DOHH2 (cell line): ENCODE data around the gene GATAD2B.

Experiments used
- EZH2phosphoT487 ChIP-seq: fragments of 200-600 bp; sonication (generic); IDR thresholded peaks from 2 replicates; pipeline ENCODE4 v1.6.1; 2017; ENCODE audit warnings: borderline replicate concordance, mild to moderate bottlenecking, antibody characterized with exemption, low read length, moderate library complexity, mixed read lengths
- TF ChIP-seq, protein P1 (sequence below): fragments of 200-600 bp; sonication (generic); IDR thresholded peaks from one replicate; pipeline ENCODE4 v1.5.1; 2014; ENCODE audit warnings: antibody characterized with exemption, mild to moderate bottlenecking, low read depth, low read length; ENCODE audit not compliant: poor library complexity, severe bottlenecking

DNA sequence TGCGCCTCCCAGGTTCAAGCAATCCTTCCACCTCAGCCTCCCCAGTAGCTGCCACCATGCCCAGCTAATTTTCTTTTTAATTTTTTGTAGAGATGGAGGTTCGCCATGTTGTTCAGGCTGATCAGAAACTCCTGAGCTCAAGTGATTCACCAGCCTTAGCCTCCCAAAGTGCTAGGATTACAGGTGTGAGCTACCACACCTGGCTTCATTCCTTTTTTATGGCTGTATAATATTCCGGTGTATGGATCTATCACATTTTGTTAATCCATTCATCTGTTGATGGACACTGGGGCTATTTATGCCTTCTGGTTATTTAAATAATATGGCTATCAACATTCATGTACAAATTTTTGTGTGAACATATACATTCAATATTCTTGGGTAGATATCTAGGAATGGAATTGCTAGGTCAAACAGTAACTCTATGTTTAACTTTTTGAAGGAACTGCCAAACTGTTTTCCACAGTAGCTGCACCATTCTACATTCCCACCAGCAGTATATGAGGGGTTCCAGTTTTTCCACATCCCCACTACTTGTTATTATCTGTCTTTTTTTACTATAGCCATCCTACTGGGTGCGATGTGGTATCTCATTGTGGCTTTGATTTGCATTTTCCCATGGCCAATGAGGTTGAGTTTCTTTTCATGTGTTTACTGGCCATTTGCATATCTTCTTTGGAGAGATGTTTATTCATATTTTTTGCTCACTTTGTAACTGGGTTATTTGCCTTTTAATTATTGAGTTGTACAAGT, 136.6 kb downstream of the GATAD2B start:
- TF ChIP-seq, protein P1, sequence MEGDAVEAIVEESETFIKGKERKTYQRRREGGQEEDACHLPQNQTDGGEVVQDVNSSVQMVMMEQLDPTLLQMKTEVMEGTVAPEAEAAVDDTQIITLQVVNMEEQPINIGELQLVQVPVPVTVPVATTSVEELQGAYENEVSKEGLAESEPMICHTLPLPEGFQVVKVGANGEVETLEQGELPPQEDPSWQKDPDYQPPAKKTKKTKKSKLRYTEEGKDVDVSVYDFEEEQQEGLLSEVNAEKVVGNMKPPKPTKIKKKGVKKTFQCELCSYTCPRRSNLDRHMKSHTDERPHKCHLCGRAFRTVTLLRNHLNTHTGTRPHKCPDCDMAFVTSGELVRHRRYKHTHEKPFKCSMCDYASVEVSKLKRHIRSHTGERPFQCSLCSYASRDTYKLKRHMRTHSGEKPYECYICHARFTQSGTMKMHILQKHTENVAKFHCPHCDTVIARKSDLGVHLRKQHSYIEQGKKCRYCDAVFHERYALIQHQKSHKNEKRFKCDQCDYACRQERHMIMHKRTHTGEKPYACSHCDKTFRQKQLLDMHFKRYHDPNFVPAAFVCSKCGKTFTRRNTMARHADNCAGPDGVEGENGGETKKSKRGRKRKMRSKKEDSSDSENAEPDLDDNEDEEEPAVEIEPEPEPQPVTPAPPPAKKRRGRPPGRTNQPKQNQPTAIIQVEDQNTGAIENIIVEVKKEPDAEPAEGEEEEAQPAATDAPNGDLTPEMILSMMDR: no peak
- no peak for TF ChIP-seq EZH2phosphoT487
